Ascending aorta (tissue), 2 donors: ENCODE results near the gene CCSER1. TPM values are rescaled to one million over a fixed set of nuclear protein-coding genes. Genes with fewer than 3 reads are reported as not detected.

Experiments
- DNase-seq, 2 donors: peaks; one replicate each; pipeline ENCODE4 v3.0.0-alpha.2; 2019; ENCODE audit warnings: low spot score in 2 of 2
- H3K27ac ChIP-seq, 2 donors: fragments of 200-600 bp; sonication (generic); one replicate each; pipeline ENCODE4 v1.5.1; 2016 to 2017; ENCODE audit warnings: mild to moderate bottlenecking in 1 of 2
- H3K27me3 ChIP-seq: fragments of 200-600 bp; sonication (generic); one replicate; pipeline ENCODE4 v1.5.1; 2017
- H3K36me3 ChIP-seq, 2 donors: fragments of 200-600 bp; sonication (generic); one replicate each; pipeline ENCODE4 v1.5.1; 2016
- H3K4me1 ChIP-seq, 2 donors: fragments of 200-600 bp; sonication (generic); one replicate each; pipeline ENCODE4 v1.5.1; 2016 to 2017; ENCODE audit warnings: mild to moderate bottlenecking in 1 of 2
- H3K4me3 ChIP-seq, 2 donors: fragments of 200-600 bp; sonication (generic); one replicate each; pipeline ENCODE4 v1.5.1; 2016 to 2017; ENCODE audit warnings: mild to moderate bottlenecking in 1 of 2
- H3K9me3 ChIP-seq, 2 donors: fragments of 200-600 bp; sonication (generic); one replicate each; pipeline ENCODE4 v1.5.1; 2016
- CTCF ChIP-seq, 3 experiments: fragments of 200-600 bp in 2 of 3; fragments of 450-650 bp in 1 of 3; sonication (generic) in 2 of 3; IDR thresholded peaks; one replicate each; pipeline ENCODE4 v1.5.1; 2016 to 2019; ENCODE audit warnings: antibody characterized with exemption in 3 of 3, mild to moderate bottlenecking in 1 of 3, moderate library complexity in 1 of 3
- intact Hi-C: fragments of 100-400 bp; cut with DNase I; formaldehyde crosslinking; loops from one replicate; pipeline ENCODE4 v1.15.1; 2023
- total RNA-seq: library from RNA; depleted of rRNA; stranded (reverse); fragments of >200 nt; gene quantifications from one replicate; pipeline ENCODE4 v1.1.0, GENCODE V29; 2016

The CCSER1 gene
- total RNA-seq, 1 donor from 2014 or later = 8.9 TPM

DNA sequence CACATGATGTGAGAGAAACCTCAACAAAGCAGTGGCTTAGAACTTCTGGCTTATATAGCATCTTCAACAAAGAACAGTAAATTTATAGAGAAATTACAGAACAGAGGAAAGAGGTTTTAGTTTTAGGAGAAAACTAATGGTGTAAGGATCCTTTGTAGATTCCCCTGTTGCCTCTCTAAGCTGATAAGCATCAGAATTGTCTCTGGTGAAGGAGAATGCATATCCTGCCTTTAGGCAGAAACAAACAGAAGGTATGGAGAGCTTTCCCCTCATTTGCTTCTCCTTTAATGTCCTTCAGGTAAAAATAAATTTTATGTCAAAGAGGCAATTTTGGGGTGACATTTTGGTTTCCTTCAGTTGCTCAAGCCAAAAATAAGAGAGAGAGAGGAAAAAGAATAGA lies 625.9 kb downstream of the CCSER1 start:
- H3K9me3 ChIP-seq = no peaks in the 10 kb centered on the region
- H3K4me1 ChIP-seq = no peaks in the 10 kb centered on the region
- TF ChIP-seq CTCF (IDR thresholded peaks at IDR 0.05) = no peak
- no peak overlapping the region for H3K4me3 ChIP-seq
- H3K27me3 ChIP-seq = no peaks in the 10 kb centered on the region
- no peaks in the 10 kb centered on the region for H3K36me3 ChIP-seq
- no peak for DNase-seq
- intact Hi-C loops = no loop called here
- H3K27ac ChIP-seq = no peak overlapping the region

DNA sequence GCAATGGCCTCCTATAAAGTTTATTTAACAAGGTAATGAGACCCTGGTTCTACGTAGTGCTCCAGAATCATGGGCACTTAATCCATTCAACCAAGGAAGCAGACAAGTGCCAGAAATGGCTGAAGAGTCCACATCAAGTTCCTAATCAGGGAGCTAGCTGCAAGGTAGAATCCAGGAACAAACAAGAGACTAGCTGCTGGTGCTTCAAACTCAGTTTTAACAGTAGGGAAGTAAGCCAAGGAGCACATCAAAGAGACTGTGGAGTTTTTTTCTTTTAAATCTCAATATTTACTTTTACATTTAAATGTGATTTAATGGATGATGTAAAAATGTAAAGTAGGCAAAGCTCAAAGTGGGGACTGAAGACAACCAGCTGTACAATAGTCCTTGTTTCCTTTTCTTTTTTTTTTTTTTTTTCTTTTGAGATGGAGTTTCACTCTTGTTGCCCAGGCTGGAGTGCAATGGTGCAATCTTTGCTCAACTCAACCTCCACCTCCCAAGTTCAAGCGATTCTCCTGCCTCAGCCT lies 630.4 kb downstream of the CCSER1 start:
- Histone ChIP-seq H3K4me1 (no peaks in the 10 kb centered on the region), H3K36me3 (no peaks in the 10 kb centered on the region), H3K4me3 (no peak overlapping the region), H3K27ac (no peak overlapping the region), H3K27me3 (no peaks in the 10 kb centered on the region), H3K9me3 (no peaks in the 10 kb centered on the region)
- intact Hi-C loops = no loop called here
- DNase-seq = no peak
- no peak for TF ChIP-seq CTCF (IDR thresholded peaks at IDR 0.05)

DNA sequence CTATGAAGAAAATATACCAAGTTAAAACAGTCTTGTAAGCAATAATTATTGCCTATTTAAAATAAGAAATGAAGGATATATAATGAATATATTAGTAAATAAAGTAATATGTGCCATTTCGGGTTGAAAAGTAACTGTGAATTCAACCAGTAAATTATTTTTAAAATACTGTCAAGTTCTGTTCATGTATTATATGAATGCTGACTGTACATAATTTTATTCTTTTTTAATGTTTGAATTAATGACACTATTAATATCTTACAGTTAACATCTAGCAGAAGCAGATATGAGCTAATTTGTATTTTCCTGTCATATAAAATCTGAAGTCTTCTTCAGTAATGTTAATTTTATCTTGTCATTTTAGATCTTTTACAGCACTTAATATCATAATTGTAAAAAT lies 632.9 kb downstream of the CCSER1 start:
- H3K9me3 ChIP-seq = no peaks in the 10 kb centered on the region
- TF ChIP-seq CTCF (IDR thresholded peaks at IDR 0.05) = no peak
- intact Hi-C loops = no loop called here
- no peak for DNase-seq
- H3K4me3 ChIP-seq = no peak overlapping the region
- H3K27ac ChIP-seq = no peak overlapping the region
- H3K36me3 ChIP-seq = no peaks in the 10 kb centered on the region
- no peaks in the 10 kb centered on the region for H3K4me1 ChIP-seq
- no peaks in the 10 kb centered on the region for H3K27me3 ChIP-seq

- Histone ChIP-seq H3K9me3 (no peaks in the 10 kb centered on the region), H3K27ac (no peak overlapping the region), H3K27me3 (no peaks in the 10 kb centered on the region), H3K36me3 (no peaks in the 10 kb centered on the region), H3K4me1 (no peaks in the 10 kb centered on the region), H3K4me3 (no peak overlapping the region)
- intact Hi-C loops = no loop called here
- no peak for DNase-seq
- TF ChIP-seq CTCF (IDR thresholded peaks at IDR 0.05) = no peak
These were observed 639.6 kb downstream of the CCSER1 start for GRCh38 chr4:90766837-90767236.

GRCh38 chr4:90769251-90769650 lies 642.1 kb downstream of the CCSER1 start:
- Histone ChIP-seq H3K4me1 (no peaks in the 10 kb centered on the region), H3K27ac (no peak overlapping the region), H3K4me3 (no peak overlapping the region), H3K9me3 (no peaks in the 10 kb centered on the region), H3K36me3 (no peaks in the 10 kb centered on the region), H3K27me3 (no peaks in the 10 kb centered on the region)
- no peak for TF ChIP-seq CTCF (IDR thresholded peaks at IDR 0.05)
- intact Hi-C loops = no loop called here
- DNase-seq = no peak

DNA sequence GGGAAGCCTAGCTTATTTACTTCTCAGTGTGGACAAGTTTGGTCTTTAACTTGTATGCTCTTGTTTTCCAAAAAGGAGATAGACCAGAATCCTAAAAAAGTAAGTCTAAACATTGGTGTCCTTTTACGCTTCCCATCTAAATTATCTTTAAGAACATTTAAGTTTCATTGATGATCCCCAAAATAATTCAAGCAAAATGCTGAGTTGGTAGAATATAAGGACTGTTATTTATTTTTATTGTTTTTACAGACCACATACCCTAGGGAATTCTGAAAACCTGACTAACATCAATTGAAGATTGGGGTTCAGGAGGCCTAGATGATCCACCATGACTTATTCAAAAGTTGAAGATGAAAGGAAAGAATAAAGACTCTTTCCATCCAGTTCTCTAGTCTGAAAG lies 653.0 kb downstream of the CCSER1 start:
- intact Hi-C loops = no loop called here
- no peaks in the 10 kb centered on the region for H3K27me3 ChIP-seq

More for the DNA sequence above, 653.0 kb downstream of the CCSER1 start:
- H3K27ac ChIP-seq = no peak overlapping the region
- H3K36me3 ChIP-seq = no peaks in the 10 kb centered on the region
- DNase-seq = no peak
- H3K4me1 ChIP-seq = no peaks in the 10 kb centered on the region
- no peak overlapping the region for H3K4me3 ChIP-seq
- no peak for TF ChIP-seq CTCF (IDR thresholded peaks at IDR 0.05)
- no peaks in the 10 kb centered on the region for H3K9me3 ChIP-seq
